ENCODE data around the gene FAM149A. TPM values are rescaled to one million over a fixed set of nuclear protein-coding genes. Genes with fewer than 3 reads are reported as not detected.

FAM149A gene
- total RNA-seq, 1 experiment from 2014 or later, result 6.6 TPM

GRCh38 chr4:186116697-186117096 is 12.2 kb downstream of the FAM149A start:
- Mint-ChIP-seq H3K27me3 (ENCODE audit: insufficient read depth, unreplicated experiment) (no peaks in the 10 kb centered on the region), H3K36me3 (ENCODE audit: insufficient read depth, unreplicated experiment) (no peaks in the 10 kb centered on the region), H3K27ac (ENCODE audit: unreplicated experiment) (no peak overlapping the region), H3K4me3 (ENCODE audit: unreplicated experiment) (no peak overlapping the region), H3K9me3 (ENCODE audit: unreplicated experiment) (no peaks in the 10 kb centered on the region), H3K4me1 (ENCODE audit: low read depth, unreplicated experiment) (no peaks in the 10 kb centered on the region)
- no peak overlapping the region for H3K4me3 ChIP-seq (ENCODE audit: low read depth, low read length)
- TF ChIP-seq, protein P1, sequence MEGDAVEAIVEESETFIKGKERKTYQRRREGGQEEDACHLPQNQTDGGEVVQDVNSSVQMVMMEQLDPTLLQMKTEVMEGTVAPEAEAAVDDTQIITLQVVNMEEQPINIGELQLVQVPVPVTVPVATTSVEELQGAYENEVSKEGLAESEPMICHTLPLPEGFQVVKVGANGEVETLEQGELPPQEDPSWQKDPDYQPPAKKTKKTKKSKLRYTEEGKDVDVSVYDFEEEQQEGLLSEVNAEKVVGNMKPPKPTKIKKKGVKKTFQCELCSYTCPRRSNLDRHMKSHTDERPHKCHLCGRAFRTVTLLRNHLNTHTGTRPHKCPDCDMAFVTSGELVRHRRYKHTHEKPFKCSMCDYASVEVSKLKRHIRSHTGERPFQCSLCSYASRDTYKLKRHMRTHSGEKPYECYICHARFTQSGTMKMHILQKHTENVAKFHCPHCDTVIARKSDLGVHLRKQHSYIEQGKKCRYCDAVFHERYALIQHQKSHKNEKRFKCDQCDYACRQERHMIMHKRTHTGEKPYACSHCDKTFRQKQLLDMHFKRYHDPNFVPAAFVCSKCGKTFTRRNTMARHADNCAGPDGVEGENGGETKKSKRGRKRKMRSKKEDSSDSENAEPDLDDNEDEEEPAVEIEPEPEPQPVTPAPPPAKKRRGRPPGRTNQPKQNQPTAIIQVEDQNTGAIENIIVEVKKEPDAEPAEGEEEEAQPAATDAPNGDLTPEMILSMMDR (IDR thresholded peaks at IDR 0.05; ENCODE audit: insufficient read depth in 1 of 2, low read depth in 1 of 2, low read length in 1 of 2, severe bottlenecking in 1 of 2, unreplicated experiment in 1 of 2), result no peak
- intact Hi-C loops (cut with micrococcal nuclease; ENCODE audit: unreplicated experiment), result no loop called here
- H3K4me1 ChIP-seq, result no peaks in the 10 kb centered on the region
- no peaks in the 10 kb centered on the region for H3K36me3 ChIP-seq (ENCODE audit: control insufficient read depth, insufficient read depth, low read length)
- H3K9me3 ChIP-seq, result no peaks in the 10 kb centered on the region
- no peaks in the 10 kb centered on the region for H3K27me3 ChIP-seq (replicated peaks; ENCODE audit: control insufficient read depth, insufficient read depth, low read length)
- ChIA-PET POLR2A (no interaction called here), CTCF (no interaction called here)
- no TSS peak for BruUV-seq (replicated peaks)
- no peak for DNase-seq

- no TSS peak for BruUV-seq (replicated peaks)
- TF ChIP-seq, protein P1 (IDR thresholded peaks at IDR 0.05; ENCODE audit: insufficient read depth in 1 of 2, low read depth in 1 of 2, low read length in 1 of 2, severe bottlenecking in 1 of 2, unreplicated experiment in 1 of 2), result no peak
- no peaks in the 10 kb centered on the region for H3K27me3 ChIP-seq (replicated peaks; ENCODE audit: control insufficient read depth, insufficient read depth, low read length)
- Mint-ChIP-seq H3K4me3 (ENCODE audit: unreplicated experiment) (no peak overlapping the region), H3K27ac (ENCODE audit: unreplicated experiment) (no peak overlapping the region), H3K27me3 (ENCODE audit: insufficient read depth, unreplicated experiment) (no peaks in the 10 kb centered on the region), H3K9me3 (ENCODE audit: unreplicated experiment) (no peaks in the 10 kb centered on the region), H3K4me1 (ENCODE audit: low read depth, unreplicated experiment) (no peaks in the 10 kb centered on the region), H3K36me3 (ENCODE audit: insufficient read depth, unreplicated experiment) (no peaks in the 10 kb centered on the region)
- no peak for DNase-seq
- H3K36me3 ChIP-seq (ENCODE audit: control insufficient read depth, insufficient read depth, low read length), result no peaks in the 10 kb centered on the region
- intact Hi-C loops (cut with micrococcal nuclease; ENCODE audit: unreplicated experiment), result no loop called here
- no peaks in the 10 kb centered on the region for H3K9me3 ChIP-seq
- no peak overlapping the region for H3K4me3 ChIP-seq (ENCODE audit: low read depth, low read length)
- ChIA-PET CTCF (no interaction called here), POLR2A (no interaction called here)
- no peaks in the 10 kb centered on the region for H3K4me1 ChIP-seq
These were observed 14.1 kb downstream of the FAM149A start for GRCh38 chr4:186118582-186118981.

DNA sequence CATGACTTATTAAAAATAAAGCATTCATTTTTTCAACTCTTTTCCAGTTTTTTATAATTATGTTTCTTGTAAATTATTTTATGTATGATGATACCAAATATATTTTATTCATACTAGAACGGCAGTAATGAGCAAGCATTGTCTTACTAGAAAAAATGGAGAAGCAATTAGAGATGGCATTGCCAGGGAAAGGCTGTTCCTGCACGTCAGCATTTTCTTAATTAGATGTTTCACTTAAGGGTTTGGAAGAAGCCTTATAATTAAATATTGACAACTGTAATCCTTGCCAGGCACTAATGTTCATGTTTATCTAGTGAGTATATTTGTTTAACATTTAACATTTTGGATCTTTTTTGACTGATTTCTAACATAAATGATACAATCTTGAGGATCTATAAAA is 16.6 kb downstream of the FAM149A start:
- CTCF ChIA-PET, result no interaction called here
- no peaks in the 10 kb centered on the region for H3K36me3 Mint-ChIP-seq (ENCODE audit: insufficient read depth, unreplicated experiment)
- intact Hi-C loops (cut with micrococcal nuclease; ENCODE audit: unreplicated experiment), result no loop called here
- no peak for DNase-seq
- POLR2A ChIA-PET, result no interaction called here
- H3K4me1 Mint-ChIP-seq (ENCODE audit: low read depth, unreplicated experiment), result no peaks in the 10 kb centered on the region
- no peaks in the 10 kb centered on the region for H3K27me3 Mint-ChIP-seq (ENCODE audit: insufficient read depth, unreplicated experiment)
- Histone ChIP-seq H3K9me3 (no peaks in the 10 kb centered on the region), H3K4me3 (ENCODE audit: low read depth, low read length) (no peak overlapping the region), H3K36me3 (ENCODE audit: control insufficient read depth, insufficient read depth, low read length) (no peaks in the 10 kb centered on the region), H3K27me3 (replicated peaks; ENCODE audit: control insufficient read depth, insufficient read depth, low read length) (no peaks in the 10 kb centered on the region), H3K4me1 (no peaks in the 10 kb centered on the region)
- no TSS peak for BruUV-seq (replicated peaks)
- TF ChIP-seq, protein P1 (IDR thresholded peaks at IDR 0.05; ENCODE audit: insufficient read depth in 1 of 2, low read depth in 1 of 2, low read length in 1 of 2, severe bottlenecking in 1 of 2, unreplicated experiment in 1 of 2), result no peak
- H3K4me3 Mint-ChIP-seq (ENCODE audit: unreplicated experiment), result no peak overlapping the region
- no peaks in the 10 kb centered on the region for H3K9me3 Mint-ChIP-seq (ENCODE audit: unreplicated experiment)
- no peak overlapping the region for H3K27ac Mint-ChIP-seq (ENCODE audit: unreplicated experiment)
